Cardiac muscle cell (in vitro differentiated cells and primary cell): ENCODE measurements around the gene ARPC1A. TPM values are rescaled to one million over a fixed set of nuclear protein-coding genes. Genes with fewer than 3 reads are reported as not detected.
"Not testable (repeated sequence)": the region's sequence is repeated elsewhere in the genome, so short reads cannot be mapped to it uniquely, and the experiment has no call there.

Experiments
- DNase-seq, 2 donors: peaks; one replicate each; pipeline versions ENCODE4 v3.0.0 to v3.0.0-alpha.2; 2010 to 2017; ENCODE audit warnings: low read depth in 1 of 2, low spot score in 1 of 2
- H3K27ac ChIP-seq: fragments of 200-600 bp; sonication (generic); 2 replicates; pipeline ENCODE4 v1.5.1; 2016
- H3K27me3 ChIP-seq: fragments of 200-600 bp; sonication (generic); 2 replicates; pipeline ENCODE4 v1.6.0; 2016; ENCODE audit warnings: control low read depth
- H3K36me3 ChIP-seq: fragments of 200-600 bp; sonication (generic); 2 replicates; pipeline ENCODE4 v1.5.1; 2016; ENCODE audit warnings: control low read depth
- H3K4me1 ChIP-seq: fragments of 200-600 bp; sonication (generic); 2 replicates; pipeline ENCODE4 v1.8.1; 2017; ENCODE audit warnings: low read depth, mild to moderate bottlenecking, mixed run types
- H3K4me3 ChIP-seq: fragments of 200-600 bp; sonication (generic); 2 replicates; pipeline ENCODE4 v1.5.1; 2016; ENCODE audit warnings: mild to moderate bottlenecking
- H3K9me3 ChIP-seq: fragments of 200-600 bp; sonication (generic); 2 replicates; pipeline ENCODE4 v1.5.1; 2017; ENCODE audit warnings: low read depth, mild to moderate bottlenecking, control low read depth
- polyA plus RNA-seq: library from polyadenylated mRNA; unstranded; fragments of >200 nt; fragmentation: Nextera tagmentation; extraction: Ambion mirVana; gene quantifications from 2 replicates; pipeline ENCODE4 v1.2.1, GENCODE V29; 2016
- total RNA-seq: library from RNA; depleted of rRNA; stranded (reverse); fragments of >200 nt; gene quantifications from 2 replicates; pipeline ENCODE4 v1.2.3, GENCODE V29; 2016
- TF ChIP-seq, protein P1 (sequence below): IDR thresholded peaks from 2 replicates; pipeline ENCODE4 v1.5.1; 2012; ENCODE audit warnings: low read depth, mild to moderate bottlenecking, low read length

Gene ARPC1A
- total and polyA plus RNA-seq, 2 experiments from 2014 or later: 198 to 331 TPM

DNA sequence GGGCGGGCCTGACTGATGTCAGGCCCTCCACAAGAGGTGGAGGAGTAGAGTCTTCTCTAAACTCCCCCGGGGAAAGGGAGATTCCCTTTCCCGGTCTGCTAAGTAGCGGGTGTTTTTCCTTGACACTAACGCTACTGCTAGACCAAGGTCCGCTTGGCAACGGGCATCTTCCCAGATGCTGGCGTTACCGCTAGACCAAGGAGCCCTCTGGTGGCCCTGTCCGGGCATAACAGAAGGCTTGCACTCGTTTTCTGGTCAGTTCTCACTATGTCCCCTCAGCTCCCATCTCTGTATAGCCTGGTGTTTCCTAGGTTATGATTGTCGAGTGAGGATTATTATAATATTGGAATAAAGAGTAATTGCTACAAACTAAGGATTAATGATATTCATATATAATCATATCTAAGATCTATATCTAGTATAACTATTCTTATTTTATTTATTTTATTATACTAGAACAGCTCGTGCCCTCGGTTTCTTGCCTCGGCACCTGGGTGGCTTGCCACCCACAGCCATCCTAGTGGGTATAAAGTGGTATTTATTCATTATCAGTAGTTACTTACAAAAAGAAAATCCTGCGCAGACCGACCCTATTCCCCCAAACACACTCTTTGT lies 89.9 kb downstream of the ARPC1A start:
- H3K9me3 ChIP-seq, H3K4me3 ChIP-seq, H3K27ac ChIP-seq, H3K4me1 ChIP-seq, H3K27me3 ChIP-seq: not testable (repeated sequence)
- peaks cover 68% of the 10 kb centered on the region for H3K36me3 ChIP-seq
- DNase-seq: peak; percentile 50 to 77
- TF ChIP-seq, protein P1, sequence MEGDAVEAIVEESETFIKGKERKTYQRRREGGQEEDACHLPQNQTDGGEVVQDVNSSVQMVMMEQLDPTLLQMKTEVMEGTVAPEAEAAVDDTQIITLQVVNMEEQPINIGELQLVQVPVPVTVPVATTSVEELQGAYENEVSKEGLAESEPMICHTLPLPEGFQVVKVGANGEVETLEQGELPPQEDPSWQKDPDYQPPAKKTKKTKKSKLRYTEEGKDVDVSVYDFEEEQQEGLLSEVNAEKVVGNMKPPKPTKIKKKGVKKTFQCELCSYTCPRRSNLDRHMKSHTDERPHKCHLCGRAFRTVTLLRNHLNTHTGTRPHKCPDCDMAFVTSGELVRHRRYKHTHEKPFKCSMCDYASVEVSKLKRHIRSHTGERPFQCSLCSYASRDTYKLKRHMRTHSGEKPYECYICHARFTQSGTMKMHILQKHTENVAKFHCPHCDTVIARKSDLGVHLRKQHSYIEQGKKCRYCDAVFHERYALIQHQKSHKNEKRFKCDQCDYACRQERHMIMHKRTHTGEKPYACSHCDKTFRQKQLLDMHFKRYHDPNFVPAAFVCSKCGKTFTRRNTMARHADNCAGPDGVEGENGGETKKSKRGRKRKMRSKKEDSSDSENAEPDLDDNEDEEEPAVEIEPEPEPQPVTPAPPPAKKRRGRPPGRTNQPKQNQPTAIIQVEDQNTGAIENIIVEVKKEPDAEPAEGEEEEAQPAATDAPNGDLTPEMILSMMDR: peak; percentile 68

Other genes starting within 250 kb of the ARPC1A start
- 17.5 and 24.5 TPM in 2 replicates for gene SMURF1, start 181.8 kb upstream of the ARPC1A start, total RNA-seq
- gene SMURF1, start 181.8 kb upstream of the ARPC1A start, polyA plus RNA-seq: 11.9 and 18.5 TPM in 2 replicates
- gene KPNA7, start 117.8 kb upstream of the ARPC1A start, total RNA-seq: not detected in 2 replicates
- 0.26 TPM in 1 of 2 replicates, not detected in the other for gene KPNA7, start 117.8 kb upstream of the ARPC1A start, polyA plus RNA-seq
- not detected in 2 replicates for gene MYH16, start 53.1 kb upstream of the ARPC1A start, total RNA-seq
- gene MYH16, start 53.1 kb upstream of the ARPC1A start, polyA plus RNA-seq: 0.09 and 0.15 TPM in 2 replicates
- 38.7 and 61.7 TPM in 2 replicates for gene ARPC1B, start 48.8 kb downstream of the ARPC1A start, total RNA-seq
- 49.3 and 56.1 TPM in 2 replicates for gene ARPC1B, start 48.8 kb downstream of the ARPC1A start, polyA plus RNA-seq
- 130 and 181 TPM in 2 replicates for gene PDAP1, start 82.7 kb downstream of the ARPC1A start, total RNA-seq
- gene PDAP1, start 82.7 kb downstream of the ARPC1A start, polyA plus RNA-seq: 75.1 and 81.0 TPM in 2 replicates
- 66.9 and 110 TPM in 2 replicates for gene BUD31, start 83.1 kb downstream of the ARPC1A start, total RNA-seq
- gene BUD31, start 83.1 kb downstream of the ARPC1A start, polyA plus RNA-seq: 132 and 193 TPM in 2 replicates
- 13.7 and 27.9 TPM in 2 replicates for gene PTCD1, start 112.9 kb downstream of the ARPC1A start, total RNA-seq
- 6.1 and 7.8 TPM in 2 replicates for gene PTCD1, start 112.9 kb downstream of the ARPC1A start, polyA plus RNA-seq
- 59.9 and 84.1 TPM in 2 replicates for gene CPSF4, start 113.0 kb downstream of the ARPC1A start, total RNA-seq
- gene CPSF4, start 113.0 kb downstream of the ARPC1A start, polyA plus RNA-seq: 59.8 and 75.2 TPM in 2 replicates
- gene ATP5MF, start 140.3 kb downstream of the ARPC1A start, total RNA-seq: 987 and 2,981 TPM in 2 replicates
- gene ATP5MF, start 140.3 kb downstream of the ARPC1A start, polyA plus RNA-seq: 979 and 1,270 TPM in 2 replicates
- 9.0 and 12.7 TPM in 2 replicates for gene ZNF789, start 147.0 kb downstream of the ARPC1A start, total RNA-seq
- 10.2 and 15.3 TPM in 2 replicates for gene ZNF789, start 147.0 kb downstream of the ARPC1A start, polyA plus RNA-seq
- 17.3 and 32.0 TPM in 2 replicates for gene ZNF394, start 174.4 kb downstream of the ARPC1A start, total RNA-seq
- 18.7 and 21.9 TPM in 2 replicates for gene ZNF394, start 174.4 kb downstream of the ARPC1A start, polyA plus RNA-seq
- gene ZKSCAN5, start 178.8 kb downstream of the ARPC1A start, total RNA-seq: 13.2 and 17.6 TPM in 2 replicates
- gene ZKSCAN5, start 178.8 kb downstream of the ARPC1A start, polyA plus RNA-seq: 6.2 and 12.0 TPM in 2 replicates
- gene FAM200A, start 226.2 kb downstream of the ARPC1A start, total RNA-seq: 6.1 and 8.0 TPM in 2 replicates
- gene FAM200A, start 226.2 kb downstream of the ARPC1A start, polyA plus RNA-seq: 11.1 and 11.9 TPM in 2 replicates
- 118 and 120 TPM in 2 replicates for gene ZNF655, start 232.7 kb downstream of the ARPC1A start, total RNA-seq
- 45.9 and 48.3 TPM in 2 replicates for gene ZNF655, start 232.7 kb downstream of the ARPC1A start, polyA plus RNA-seq